ENCODE data around the gene ADAM10.

DNA sequence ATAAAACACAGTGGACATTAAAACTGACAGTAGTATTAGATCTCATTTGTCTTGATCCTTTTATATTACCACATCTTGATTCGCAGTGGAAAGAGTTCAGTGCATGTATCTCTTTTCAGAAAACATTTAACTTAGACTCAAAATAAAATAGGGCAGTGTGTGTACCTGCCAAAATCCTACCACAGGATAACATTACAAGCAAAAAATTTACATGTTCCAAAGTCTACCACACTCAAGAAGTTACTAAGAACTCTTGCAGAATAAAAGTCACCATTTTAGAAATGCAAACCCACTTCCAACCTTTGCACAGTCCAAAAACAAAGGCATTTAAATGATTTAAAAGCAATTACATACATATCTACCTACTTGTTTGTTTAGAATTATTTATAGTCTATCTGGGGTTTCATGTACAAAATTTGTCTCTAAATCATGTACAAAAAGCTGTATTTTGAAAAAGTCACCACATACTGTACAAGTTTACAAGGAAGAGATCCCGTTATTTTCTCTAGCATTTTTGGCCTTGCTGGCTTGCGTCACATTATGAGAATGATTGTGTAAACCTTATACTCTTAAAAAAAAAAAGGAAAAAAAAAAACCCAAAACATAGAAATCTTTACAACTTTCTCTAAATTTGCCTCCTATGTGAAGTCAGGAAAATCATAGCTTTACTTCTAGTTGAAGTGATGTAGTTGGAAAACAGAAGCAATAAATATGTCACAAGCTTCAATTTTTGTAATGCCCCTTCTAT lies 153.8 kb downstream of the ADAM10 start:
- no peak for TF ChIP-seq CTCF (conservative IDR thresholded peaks at IDR 0.05; ENCODE audit: low read length)
- no peak for TF ChIP-seq EZH2phosphoT487 (IDR thresholded peaks at IDR 0.05; ENCODE audit: borderline replicate concordance, low read depth, low read length)
